HG03139 (cell line): Measurements from ENCODE around the gene CDK18.

Experiments
- ATAC-seq: cut with Tn5 transposase; IDR thresholded peaks from one replicate; pipeline ENCODE4 v1.9.1; 2021; ENCODE audit not compliant: unreplicated experiment

CDK18 gene

DNA sequence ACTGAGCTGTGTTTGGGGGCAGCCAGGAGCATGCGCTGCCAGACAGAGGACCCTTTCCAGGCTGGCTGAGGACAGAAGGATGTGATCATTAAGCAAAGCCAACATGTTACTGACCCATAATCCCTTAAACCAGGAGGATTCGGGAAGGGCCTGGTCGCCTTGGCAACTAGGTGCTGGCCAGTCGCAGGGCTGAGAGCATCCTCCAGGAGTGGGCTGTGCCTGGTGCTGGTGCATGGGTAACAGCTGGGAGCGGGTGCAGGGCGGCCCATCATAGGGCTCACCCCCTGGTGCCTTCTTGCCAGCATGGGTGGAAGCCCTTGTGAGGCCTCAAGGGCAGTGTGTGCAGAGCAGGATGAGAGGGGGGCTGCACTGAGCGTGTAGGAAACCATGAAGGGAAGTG lies 17.2 kb downstream of the CDK18 start:
- no peak for ATAC-seq

GRCh38 chr1:205522692-205523091 lies 18.2 kb downstream of the CDK18 start:
- no peak for ATAC-seq

DNA sequence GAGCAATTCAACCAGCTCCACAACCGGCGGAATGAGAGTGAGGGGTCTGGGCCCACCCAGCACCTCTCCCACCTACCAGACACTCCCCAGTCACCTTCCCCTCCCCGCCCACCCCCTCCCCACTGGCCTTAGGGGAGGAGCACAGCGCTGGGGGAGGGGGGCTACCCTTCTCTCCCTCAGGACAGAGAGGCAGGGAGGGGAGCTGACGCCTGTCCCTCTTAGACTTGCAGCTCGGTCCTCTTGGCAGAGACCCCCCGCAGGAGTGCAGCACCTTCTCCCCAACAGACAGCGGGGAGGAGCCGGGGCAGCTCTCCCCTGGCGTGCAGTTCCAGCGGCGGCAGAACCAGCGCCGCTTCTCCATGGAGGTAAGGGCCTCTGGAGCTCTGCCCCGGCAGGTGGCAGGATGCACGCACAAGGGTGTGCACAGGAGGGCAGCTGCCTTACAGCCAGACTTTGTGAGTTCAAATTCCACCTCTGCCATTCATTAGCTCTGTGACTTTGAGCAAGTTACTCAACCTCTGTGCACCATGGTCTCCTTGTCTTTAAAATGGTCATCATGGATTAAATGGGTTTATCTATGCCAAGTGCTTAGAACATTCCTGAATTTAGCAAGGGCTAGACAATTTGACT lies 18.9 kb downstream of the CDK18 start:
- no peak for ATAC-seq

GRCh38 chr1:205523891-205524793 lies 19.7 kb downstream of the CDK18 start:
- ATAC-seq = no peak

- ATAC-seq = no peak
These were observed 20.3 kb downstream of the CDK18 start for GRCh38 chr1:205524794-205525101.

GRCh38 chr1:205525495-205526285 lies 21.2 kb downstream of the CDK18 start:
- ATAC-seq = no peak

DNA sequence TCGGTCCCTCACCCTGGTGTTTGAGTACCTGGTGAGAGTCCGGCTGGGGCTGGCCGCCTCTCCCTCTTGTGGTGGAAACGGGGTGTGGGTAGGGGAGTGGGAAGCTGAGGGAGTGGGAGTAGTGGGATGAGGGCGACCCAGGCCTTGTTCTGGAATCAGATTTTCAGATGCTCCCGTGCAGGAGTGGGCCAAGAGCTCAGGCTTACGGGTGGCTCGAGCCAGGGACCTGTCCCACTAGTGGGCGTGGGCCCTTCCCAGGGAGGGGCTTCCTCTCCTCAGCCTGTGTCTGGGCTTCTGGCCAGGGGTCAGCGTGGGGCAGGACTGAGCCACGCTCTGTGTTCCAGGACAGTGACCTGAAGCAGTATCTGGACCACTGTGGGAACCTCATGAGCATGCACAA lies 22.0 kb downstream of the CDK18 start:
- ATAC-seq = no peak

- ATAC-seq = no peak
These were observed 23.5 kb downstream of the CDK18 start for GRCh38 chr1:205527931-205528330.

DNA sequence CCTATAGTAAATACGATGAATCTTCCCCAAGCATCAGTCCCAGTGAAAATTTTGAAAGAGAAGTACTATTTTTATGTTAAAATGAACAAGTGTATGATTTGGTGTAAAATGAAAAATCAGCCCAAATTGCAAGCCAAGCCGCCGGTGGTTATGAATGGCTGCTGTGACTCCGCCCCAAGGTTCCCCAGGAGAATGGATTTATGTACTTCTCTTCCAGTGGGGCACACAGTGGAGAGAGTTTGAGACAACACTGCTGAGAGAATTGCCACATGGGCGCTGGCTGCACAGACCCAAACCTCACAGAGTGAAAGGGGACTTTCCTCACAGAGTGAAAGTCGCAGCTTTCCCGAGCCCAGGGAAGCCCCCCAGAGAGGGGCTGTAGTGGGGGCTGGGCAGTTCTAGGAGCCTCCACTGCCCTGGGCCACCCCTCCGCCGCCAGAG lies 24.0 kb downstream of the CDK18 start:
- no peak for ATAC-seq

DNA sequence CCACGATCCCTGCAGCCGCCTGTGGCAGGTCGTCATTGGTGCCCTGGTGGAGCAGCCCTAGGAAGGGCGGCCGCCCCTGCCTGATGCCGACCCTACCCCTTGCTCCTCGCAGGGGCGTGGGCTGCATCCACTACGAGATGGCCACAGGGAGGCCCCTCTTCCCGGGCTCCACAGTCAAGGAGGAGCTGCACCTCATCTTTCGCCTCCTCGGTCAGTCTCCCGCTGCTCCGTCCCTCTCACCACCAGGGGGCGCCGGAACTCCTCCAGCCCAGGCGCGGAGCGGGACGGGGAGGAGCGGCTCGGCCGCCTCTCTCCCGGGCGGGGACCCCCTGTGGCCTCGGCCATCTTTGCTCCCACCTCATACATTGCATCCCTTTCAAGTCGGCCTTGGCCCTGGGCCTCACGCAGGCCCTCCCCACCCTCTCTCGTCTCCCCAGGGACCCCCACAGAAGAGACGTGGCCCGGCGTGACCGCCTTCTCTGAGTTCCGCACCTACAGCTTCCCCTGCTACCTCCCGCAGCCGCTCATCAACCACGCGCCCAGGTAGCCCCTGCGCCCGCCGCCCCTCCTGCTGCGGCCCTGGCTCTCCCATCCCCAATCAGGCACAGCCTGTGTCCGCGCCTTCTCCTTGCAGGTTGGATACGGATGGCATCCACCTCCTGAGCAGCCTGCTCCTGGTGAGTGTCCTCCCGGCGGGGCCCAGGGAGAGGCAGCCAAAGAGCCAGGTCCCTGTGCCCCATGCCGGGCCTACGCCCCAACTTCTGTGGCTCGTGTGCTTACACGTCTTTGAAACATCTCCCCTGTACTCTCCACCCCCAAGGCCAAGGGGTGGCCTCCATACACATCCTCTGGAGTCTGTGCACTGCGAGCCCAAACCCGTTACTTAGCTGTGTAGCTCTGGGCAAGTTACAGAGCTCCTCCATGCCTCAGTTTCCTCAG lies 24.7 kb downstream of the CDK18 start:
- ATAC-seq = no peak

DNA sequence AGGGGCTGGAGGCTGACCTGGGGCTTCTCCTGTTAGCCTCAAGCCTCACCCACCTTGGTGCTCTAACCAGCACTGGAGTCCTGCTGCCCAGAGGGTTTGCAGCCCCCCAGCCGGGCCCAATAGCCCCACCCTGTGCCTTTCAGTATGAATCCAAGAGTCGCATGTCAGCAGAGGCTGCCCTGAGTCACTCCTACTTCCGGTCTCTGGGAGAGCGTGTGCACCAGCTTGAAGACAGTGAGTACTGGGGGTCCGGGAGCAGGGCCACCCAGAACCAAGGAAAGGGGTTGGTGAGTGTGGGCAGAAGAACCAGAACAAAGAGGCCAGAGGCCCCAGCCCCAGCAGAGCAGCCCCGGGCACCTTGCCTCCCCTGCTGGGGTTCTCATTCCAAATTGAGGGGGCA lies 25.6 kb downstream of the CDK18 start:
- ATAC-seq = no peak

- ATAC-seq = no peak
These were observed 26.9 kb downstream of the CDK18 start for GRCh38 chr1:205531191-205532025.

- no peak for ATAC-seq
These were observed 27.8 kb downstream of the CDK18 start for GRCh38 chr1:205532026-205532898.

DNA sequence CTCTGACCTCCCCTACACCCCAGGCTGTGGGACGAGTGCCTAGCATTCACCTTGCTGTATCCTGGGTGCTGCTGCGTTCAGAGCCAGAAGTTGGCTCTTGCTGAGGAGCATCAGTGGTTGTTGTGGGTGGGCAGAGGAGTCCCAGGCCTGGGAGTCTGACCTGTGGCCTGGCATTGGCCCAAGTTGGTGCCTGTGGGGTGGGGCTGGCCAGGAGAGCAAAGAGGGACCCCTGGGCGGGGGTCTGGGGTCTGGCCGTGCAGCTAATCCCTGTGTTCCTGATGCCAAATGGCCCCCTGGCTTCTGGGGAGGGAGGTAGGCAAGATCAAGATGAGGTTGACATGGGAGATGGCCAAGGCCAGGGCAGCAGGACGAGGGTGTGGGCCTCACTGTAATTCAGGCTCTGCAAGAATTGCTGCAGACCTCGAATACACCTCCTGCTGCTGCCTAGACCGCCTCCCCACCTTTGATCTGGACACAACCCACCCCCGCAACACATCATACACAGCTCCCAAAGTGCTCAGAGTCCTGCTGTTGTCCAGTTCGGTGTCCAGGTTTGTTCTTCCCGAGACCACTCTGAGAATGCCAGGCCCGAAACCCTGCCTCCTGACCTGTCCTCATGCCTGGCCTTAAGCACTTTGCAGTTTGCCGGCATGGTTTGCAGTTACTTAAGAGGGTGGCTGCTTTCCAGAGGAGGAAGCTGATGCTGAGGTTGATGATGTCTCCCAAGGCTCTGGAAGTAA lies 28.7 kb downstream of the CDK18 start:
- ATAC-seq = no peak

DNA sequence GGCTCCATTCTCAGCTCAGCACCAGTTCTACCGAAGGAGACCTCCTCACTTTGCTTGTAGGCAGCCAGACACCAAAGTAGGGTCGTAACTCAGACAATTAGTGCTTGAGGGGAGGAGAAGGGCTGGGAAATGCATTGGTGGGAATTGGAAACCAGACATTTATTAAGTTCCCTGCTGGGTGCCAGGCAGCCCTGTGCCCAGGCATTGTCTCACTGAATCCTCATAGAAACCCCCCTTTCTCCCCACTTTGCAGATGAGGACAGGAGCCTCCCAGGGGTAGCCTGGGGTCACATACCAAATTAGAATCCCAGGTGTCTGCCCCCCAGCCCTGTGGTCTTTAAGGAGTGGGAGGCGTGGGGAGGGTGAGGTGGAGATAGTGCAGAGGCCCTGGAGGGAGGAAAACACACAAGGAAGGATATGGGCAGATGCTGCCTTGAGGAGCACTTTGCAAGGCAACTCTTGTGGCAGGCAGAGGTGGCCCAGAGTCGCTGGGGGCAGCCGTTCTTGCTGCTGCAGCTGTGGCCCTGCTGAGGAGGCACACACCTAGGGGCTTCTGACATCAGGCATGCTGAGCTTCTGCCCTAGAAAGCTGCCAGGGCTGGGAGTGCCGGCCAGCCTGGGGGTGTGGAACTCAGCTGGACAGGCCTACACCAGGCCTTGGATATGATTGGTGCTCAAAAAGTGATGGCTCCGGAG lies 29.4 kb downstream of the CDK18 start:
- no peak for ATAC-seq

DNA sequence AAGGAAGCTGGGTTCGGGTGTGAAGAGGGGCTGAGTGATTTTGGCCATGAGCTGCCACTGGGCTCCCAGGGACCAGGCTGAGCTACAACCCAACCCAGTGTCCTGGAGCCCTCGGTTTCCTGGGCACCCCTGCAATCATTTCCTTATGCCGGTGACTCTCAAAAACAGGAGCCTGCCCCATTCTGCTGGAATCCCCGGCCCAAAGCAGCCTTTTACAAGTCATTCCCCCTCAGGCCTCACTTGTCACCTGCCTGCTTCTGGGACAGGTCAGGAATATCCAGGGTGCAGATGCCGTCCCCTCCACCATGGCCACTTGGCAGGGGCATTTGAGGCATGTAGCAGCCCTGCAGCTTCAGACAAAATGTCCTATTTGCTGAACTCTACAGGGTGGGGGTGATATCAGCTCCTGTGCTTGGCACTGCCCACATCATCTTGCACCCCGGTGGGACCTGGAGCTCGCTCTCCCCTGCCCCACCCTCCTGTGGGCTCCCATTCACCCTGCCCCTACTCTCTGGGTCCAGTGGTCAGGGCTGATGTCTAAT lies 30.0 kb downstream of the CDK18 start:
- no peak for ATAC-seq

- no peak for ATAC-seq
These were observed 30.6 kb downstream of the CDK18 start for GRCh38 chr1:205535096-205535495.
